NCI-H1436 (cell line): Measurements from ENCODE around the gene SOX14.

ENCODE experiments used
- DNase-seq: peaks from one replicate; lab custom pipeline; 2025; lab: John Stamatoyannopoulos, UW

Gene SOX14

DNA sequence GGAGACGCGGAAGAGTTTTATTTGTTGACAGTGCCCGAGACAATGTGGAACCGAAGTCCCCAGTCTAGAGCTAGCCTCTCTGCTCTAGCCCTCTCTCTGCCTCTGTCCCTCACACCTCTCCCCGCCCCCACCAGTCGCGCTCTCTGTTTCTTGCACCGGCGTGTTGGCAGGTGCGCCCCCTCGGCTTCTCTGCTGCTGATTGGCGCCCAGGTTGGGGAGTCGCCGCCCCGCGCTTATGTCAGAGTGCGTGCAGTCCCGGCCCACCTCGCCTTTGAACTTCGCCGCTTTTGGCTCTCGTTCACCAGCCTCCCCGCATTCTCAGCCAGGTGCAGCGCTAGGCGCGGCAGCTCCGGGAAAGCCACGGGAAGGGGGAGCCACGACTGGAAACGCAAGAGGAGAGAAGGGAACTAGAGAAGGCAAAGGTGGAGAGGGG, at the start of gene SOX14:
Gene SOX14 (plus strand): TSS at position 315 of the 433 bp plus-strand sequence. CDS start 470 bp downstream, outside the sequence.
- no peak for DNase-seq

DNA sequence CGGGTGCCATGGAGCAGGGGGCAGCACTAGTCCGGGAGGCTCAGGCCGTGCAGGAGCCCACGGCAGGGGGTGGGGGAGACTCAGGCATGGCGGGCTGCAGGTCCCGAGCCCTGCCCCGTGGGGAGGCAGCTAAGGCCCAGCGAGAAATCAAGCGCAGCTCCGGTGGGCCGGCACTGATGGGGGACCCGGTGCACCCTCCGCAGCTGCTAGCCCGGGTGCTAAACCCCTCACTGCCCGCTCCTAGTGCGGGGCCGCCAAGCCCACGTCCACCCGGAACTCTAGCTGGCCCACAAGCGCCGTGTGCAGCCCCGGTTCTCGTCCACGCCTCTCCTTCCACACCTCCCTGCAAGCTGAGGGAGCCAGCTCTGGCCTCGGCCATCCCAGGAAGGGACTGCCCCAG, 49.6 kb upstream of the SOX14 start:
- DNase-seq = no peak

- no peak for DNase-seq
Measured at GRCh38 chr3:137724240-137724639, 39.9 kb upstream of the SOX14 start.

DNA sequence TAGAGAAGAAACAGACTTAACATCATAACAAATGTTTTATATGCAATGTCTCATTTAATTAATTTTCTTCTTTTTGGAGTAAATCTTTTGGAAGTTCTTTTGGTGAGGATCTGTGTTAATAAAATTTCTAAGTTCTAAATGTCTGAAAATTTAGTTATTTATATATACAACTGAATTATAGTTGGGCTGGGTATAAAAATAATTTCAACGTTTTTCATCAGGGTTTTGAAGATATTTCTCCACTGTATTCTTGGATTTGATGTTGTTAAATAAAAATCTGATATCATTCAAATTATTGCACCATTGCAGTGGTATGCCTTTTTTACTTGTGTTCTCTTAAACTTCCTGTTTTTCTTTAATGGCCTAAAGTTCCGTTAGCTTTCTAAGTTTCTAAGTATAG, 26.9 kb upstream of the SOX14 start:
- DNase-seq = no peak

DNA sequence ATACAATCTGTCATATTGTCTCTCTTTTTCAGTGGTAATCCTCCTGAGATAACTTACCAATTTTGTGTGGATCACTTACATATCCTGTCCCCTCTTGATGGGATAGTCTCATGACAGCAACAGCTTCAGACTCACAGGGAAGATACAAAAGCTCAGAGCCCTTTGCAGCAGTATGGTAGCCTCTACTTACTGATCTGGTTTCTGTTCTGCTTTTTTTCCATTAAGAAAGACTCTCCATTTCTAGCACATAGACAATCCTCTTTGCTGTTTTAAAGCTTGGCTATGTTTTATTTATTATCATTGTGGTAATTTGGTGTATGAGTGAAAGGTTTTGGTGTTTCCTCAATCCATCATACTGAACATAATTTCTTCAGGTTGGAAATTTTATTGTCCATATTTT, 25.4 kb upstream of the SOX14 start:
- DNase-seq = no peak

GRCh38 chr3:137743608-137744007, 20.5 kb upstream of the SOX14 start:
- DNase-seq = no peak

- DNase-seq = no peak
Measured at GRCh38 chr3:137746808-137747207, 17.3 kb upstream of the SOX14 start.

DNA sequence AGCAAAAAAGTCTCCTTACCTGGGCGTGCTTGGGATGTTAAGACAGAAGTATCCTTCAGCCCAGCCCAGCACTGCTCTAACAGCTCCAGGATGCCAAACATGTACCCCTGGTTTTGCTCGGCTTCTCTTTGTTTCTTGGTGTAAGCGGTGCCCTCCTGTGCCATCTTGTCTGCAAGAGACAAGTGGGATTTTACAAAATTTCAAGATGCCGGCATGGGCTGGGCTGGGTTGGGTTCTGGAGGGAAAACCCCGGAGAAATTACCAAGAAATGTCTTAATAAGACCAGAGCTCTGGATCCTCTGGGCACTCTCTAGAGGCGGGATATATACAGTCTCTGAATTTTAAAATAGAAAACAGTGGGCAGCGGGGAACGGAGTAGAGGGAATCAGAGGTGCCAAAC, 4.6 kb upstream of the SOX14 start:
- no peak for DNase-seq

GRCh38 chr3:137760341-137761098, 3.6 kb upstream of the SOX14 start:
- no peak for DNase-seq

DNA sequence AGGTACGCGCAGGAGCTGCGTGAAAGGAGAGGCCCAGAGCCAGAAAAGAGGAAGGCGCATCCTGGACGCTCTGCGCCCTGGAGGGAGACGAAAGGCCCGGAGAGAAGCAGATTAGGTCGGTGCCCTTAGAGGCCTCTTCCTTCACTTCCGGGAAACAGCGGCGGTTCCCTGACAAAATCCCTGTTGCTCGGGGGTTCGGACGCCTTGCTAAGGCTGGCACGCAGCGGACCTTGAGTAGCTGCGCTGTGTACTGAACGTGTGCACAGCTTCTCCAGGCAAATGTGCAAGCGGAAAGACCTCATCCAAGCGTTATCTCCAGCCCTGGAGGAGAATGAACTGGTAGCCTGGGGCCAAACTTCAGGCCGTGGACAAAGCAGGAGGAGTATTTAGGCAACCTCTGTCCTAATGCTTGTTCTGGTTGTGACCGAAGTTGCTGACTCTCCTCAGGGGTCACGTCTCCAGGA, 3.0 kb upstream of the SOX14 start:
- no peak for DNase-seq

DNA sequence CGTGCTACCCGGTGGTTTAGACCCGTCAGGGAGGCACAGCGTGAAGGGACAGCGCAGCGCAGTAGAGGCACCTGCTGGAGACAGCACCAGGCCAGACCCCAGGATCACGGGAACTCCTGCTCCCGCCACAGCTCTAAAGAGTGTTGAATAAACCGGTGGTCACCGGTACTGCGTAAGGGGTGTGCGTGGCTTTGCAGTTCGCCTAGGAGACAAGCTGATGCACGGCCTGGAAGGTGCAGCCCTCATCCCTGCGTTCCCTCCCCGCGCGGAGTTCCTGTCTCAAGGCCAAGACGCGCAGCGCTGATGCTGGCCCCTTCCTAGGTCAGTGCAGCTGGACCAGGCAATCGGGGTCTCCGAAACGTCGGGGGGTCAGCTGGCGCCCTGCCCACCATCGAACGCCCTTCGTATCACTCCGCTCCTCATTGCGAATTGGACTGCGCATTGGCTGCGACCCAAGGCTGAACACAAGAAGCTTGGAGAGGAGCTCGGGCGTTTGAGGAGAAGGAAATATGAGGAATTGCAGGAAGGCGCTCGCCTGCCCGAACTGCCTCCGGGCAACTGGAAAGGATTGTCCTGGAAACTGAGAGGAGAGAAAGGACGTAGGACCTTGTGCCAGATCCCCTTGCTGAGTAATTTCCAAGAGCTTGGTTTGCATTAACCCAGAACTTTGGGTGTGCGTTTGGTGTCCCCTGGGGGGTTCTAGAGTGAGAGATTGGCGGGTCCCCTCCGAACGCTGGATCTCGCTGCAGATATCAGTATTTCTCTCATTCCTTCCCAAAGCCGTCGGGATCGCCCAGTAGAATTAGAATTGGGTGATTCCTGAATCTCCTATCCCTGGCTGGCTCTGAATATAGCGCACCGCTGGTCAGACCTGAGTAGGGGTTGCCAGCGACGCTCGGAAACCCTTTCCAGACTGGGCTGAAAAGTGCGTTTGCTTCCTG, 2.3 kb upstream of the SOX14 start:
- DNase-seq = no peak

DNA sequence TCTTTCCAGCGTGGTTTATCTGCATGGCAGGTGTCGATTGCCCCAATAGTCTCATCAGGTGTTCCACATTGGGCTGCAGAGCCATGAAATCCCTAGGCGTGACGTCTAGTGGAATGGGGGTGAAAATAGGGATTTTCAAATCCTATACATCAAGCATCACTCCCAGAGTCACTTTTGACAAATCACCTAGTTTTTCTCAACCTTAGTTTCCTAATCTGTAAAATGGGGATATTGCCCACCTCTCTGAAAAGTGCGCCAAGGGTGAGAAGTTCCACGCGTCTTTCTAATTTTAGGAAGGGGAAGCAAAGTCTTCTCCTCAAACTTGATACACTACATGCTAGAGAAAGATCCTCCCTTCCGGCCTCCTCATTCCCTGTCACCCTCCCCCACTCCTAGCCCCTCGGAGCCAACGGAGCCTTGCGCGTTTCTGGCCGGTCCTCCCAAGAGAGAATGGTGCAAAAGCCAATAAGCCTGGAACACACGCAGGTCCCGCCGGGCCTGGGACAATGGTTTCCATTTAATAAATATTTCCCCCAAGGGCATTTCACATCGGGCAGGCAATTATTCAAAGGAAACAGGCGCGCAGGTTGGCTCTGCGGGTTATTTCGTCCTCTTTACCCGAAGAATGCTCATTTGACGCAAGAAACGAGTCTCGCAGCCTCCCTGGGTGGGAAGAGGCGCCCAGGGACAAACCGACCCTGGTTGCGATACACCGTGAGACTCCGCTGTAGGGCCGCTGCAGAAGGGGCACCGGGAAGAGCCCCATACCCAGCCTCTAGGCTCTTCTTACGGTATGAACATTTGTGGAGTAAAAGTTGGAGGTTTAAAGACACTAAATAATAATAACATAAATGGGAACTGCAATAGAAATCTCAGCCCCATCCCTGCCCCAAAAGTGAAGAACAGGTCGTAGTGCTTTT, 1.2 kb upstream of the SOX14 start:
- no peak for DNase-seq

GRCh38 chr3:137763594-137763938, 549 bp upstream of the SOX14 start:
- no peak for DNase-seq

- DNase-seq = no peak
Measured at GRCh38 chr3:137764563-137765309, 621 bp downstream of the SOX14 start.

- no peak for DNase-seq
Measured at GRCh38 chr3:137765310-137766033, 1.4 kb downstream of the SOX14 start.

DNA sequence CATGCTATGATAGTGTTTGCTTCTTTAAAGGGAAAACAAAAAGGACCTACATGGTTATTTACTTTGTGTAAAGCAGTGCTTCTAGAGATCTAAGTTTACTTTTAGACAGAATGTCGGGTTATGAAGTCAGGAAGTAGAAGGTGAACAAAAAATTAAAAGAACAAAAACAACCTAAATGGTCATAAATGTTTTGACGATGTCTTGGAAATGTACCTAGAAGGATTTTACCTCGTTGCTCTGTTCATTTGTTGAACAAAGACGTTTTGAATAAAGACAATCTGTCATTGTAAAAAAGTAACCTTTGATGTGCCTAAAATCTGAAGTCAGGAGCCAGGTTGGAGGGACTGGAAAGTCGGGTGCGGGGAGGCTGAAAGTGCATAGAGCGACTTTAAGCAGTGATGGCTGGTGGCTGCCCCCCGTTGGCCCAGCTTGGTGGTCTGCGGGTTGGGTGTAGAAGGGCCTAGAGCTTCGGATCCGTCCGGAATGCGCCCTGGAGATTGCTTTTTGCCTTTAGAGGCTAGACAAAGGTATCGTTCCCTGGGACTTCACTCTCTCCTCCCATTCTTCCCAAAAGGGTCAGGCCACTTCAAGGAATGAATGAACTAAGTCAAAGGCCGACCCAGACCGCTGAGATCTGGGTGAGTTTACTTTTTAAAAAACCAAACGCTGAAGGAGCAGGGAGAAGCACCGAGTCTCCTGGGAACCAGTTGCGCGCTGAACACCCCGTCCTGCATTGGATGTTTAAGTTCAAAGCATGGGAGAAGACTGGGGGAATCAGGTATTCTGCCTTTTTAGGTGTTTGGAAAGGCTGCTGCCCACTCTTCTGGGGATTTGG, 2.1 kb downstream of the SOX14 start:
- no peak for DNase-seq

DNA sequence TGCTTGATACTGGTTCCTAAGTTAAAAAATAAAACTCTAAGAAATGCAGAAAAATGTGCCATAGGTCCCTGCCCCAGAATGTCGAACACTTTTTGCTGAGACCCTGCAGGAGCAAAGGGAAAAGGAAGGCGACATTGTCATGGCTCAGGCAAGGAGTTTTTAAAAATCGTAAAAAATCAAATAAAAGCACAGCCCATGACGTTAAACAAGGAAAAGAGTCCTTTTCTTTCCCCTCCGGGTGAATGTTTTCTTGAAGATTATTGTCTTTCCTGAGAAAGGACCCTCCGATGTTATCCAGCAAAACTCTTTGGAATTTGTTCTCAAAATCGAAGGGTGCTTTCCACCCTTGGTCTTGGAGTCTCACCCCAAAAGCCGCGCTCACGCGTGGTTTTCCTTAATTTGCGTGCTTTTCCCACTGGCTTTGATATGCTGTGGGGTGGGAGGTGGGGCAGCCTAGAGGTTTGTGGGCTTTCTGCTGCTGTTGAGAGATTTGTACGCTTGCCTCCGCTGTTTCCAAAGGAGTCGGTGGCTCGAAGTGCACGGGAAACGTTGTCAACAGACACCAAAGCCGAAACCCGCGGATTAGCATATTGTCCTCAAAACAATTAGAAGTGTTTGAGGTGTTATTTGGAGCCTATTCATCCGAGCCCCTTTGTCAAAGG, 2.9 kb downstream of the SOX14 start:
- no peak for DNase-seq

DNA sequence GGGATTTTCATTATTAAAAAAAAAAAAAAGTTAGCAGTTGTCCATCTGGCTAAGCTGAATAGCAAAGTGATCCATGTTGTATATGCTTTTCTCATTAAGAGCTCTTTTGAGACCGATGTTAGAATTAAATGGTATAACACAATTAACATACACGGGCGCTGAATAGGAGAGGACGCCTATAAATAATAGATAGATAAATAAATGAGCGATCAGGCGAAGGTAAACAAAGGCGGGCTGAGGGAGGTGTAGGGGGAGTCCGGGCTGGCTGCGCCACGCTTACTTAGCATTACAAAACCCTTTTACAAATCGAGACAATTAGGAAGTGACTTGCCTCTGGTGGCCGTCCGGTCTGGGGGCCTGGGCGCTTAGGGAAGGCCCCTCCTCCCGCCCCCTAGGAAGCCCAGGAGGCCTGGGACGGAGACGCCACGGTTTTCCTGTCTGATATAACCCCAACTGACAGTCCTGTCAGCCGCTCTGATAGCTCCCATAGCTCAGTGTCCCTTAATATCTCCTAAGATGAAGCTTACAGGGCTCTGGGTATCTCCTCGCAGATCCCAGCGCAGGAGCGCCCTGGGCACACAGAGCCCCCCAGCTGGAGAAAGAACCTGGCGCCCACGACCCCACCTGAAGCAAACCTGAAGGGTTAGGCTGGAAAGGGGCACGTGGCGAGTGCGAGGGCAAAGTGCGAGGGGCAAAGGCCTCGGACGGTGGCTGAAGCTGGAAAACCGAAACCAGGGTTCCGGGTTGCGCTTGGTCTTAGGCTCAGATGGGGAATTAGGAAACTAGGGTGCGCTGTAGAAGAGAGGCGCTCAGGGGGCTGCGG, 3.6 kb downstream of the SOX14 start:
- no peak for DNase-seq
